Muscle of leg (tissue), 11 donors: ENCODE measurements around the gene CHCHD1. TPM values are rescaled to one million over a fixed set of nuclear protein-coding genes. Genes with fewer than 3 reads are reported as not detected.

Experiments
- DNase-seq: peaks from one replicate; pipeline ENCODE4 v3.0.0; 2013
- H3K27ac ChIP-seq: one replicate; pipeline ENCODE4 v1.5.1; 2013; ENCODE audit warnings: mild to moderate bottlenecking, low read length, control low read depth
- H3K27me3 ChIP-seq: one replicate; pipeline ENCODE4 v1.6.1; 2013; ENCODE audit warnings: low read length; ENCODE audit not compliant: control insufficient read depth, insufficient read depth
- H3K36me3 ChIP-seq: one replicate; pipeline ENCODE4 v1.6.1; 2013; ENCODE audit warnings: low read length; ENCODE audit not compliant: control insufficient read depth, insufficient read depth
- H3K4me1 ChIP-seq: one replicate; pipeline ENCODE4 v1.6.1; 2013; ENCODE audit warnings: low read length; ENCODE audit not compliant: control insufficient read depth, insufficient read depth
- H3K4me3 ChIP-seq: one replicate; pipeline ENCODE4 v1.5.1; 2013; ENCODE audit warnings: low read length, control low read depth
- H3K9me3 ChIP-seq: replicated peaks from 2 replicates; pipeline ENCODE4 v1.6.1; 2013; ENCODE audit warnings: low read depth, low read length; ENCODE audit not compliant: control insufficient read depth
- WGBS: methylation state at CpG from one replicate; pipeline ENCODE4 v1.1.5; 2013; ENCODE audit warnings: missing lambda C conversion rate; ENCODE audit not compliant: insufficient coverage; 5-methylcytosine and 5-hydroxymethylcytosine counted together
- polyA plus RNA-seq, 8 donors: library from polyadenylated mRNA; unstranded; fragments of 120-200 nt; gene quantifications; one replicate each; pipeline versions ENCODE4 v1.2.1 to v1.2.3, GENCODE V29; 2013; ENCODE audit warnings: inconsistent platforms in 1 of 8, low replicate concordance in 1 of 8; ENCODE audit not compliant: insufficient read length in 8 of 8, insufficient read depth in 1 of 8
- total RNA-seq: library from RNA; stranded (reverse); fragments of 120-200 nt; gene quantifications from one replicate; pipeline ENCODE4 v1.2.4, GENCODE V29; 2013

Gene CHCHD1
- total and polyA plus RNA-seq, 9 donors = 30.1 to 36.3 (median 33.3) TPM

- H3K27ac ChIP-seq = peak overlapping the region; percentile 99
- 0% methylated on average over 1 of the region's 6 CpGs for WGBS
- H3K36me3 ChIP-seq = peaks cover 32% of the 10 kb centered on the region
- no peaks in the 10 kb centered on the region for H3K27me3 ChIP-seq
- peak overlapping the region; percentile 58 for H3K4me3 ChIP-seq
- peaks cover 7% of the 10 kb centered on the region for H3K4me1 ChIP-seq
- no peaks in the 10 kb centered on the region for H3K9me3 ChIP-seq
- DNase-seq = no peak
Measured at GRCh38 chr10:73743327-73743904, 38.4 kb upstream of the CHCHD1 start.

- under 1% methylated on average over 30 of the region's 36 CpGs for WGBS
- H3K27me3 ChIP-seq = no peaks in the 10 kb centered on the region
- H3K27ac ChIP-seq = peak within 1 kb of the TSS; percentile 99
- peaks cover 7% of the 10 kb centered on the region for H3K4me1 ChIP-seq
- peaks cover 35% of the 10 kb centered on the region for H3K36me3 ChIP-seq
- peak within 1 kb of the TSS; percentile 58 for H3K4me3 ChIP-seq
- peak; percentile 99 for DNase-seq
- no peaks in the 10 kb centered on the region for H3K9me3 ChIP-seq
Measured at GRCh38 chr10:73743905-73744663, 37.8 kb upstream of the CHCHD1 start, which contains the start of gene SEC24C. Gene SEC24C, plus strand, starts transcription at chr10:73744372. Its CDS starts 2,461 bp downstream, at chr10:73746833.

GRCh38 chr10:73744664-73744975, 37.2 kb upstream of the CHCHD1 start:
- 0% methylated on average over 6 of the region's 10 CpGs for WGBS
- peaks cover 7% of the 10 kb centered on the region for H3K4me1 ChIP-seq
- peaks cover 39% of the 10 kb centered on the region for H3K36me3 ChIP-seq

GRCh38 chr10:73746721-73747120, 35.1 kb upstream of the CHCHD1 start:
- H3K4me1 ChIP-seq = peaks cover 7% of the 10 kb centered on the region

More at GRCh38 chr10:73744664-73744975, 37.2 kb upstream of the CHCHD1 start:
- Histone ChIP-seq H3K27me3 (no peaks in the 10 kb centered on the region), H3K27ac (peak overlapping the region; percentile 99), H3K4me3 (peak overlapping the region; percentile 58), H3K9me3 (no peaks in the 10 kb centered on the region)
- DNase-seq = peak; percentile 87

GRCh38 chr10:73750819-73751218, 31.0 kb upstream of the CHCHD1 start:
- Histone ChIP-seq H3K36me3 (peaks cover 75% of the 10 kb centered on the region), H3K27me3 (no peaks in the 10 kb centered on the region), H3K27ac (no peak overlapping the region), H3K9me3 (no peaks in the 10 kb centered on the region), H3K4me1 (no peaks in the 10 kb centered on the region), H3K4me3 (no peak overlapping the region)
- DNase-seq = no peak
- 100% methylated on average over 1 of the region's 1 CpG for WGBS

More at GRCh38 chr10:73746721-73747120, 35.1 kb upstream of the CHCHD1 start:
- WGBS = 60% methylated on average over 1 of the region's 2 CpGs
- no peaks in the 10 kb centered on the region for H3K27me3 ChIP-seq
- H3K36me3 ChIP-seq = peaks cover 51% of the 10 kb centered on the region
- H3K4me3 ChIP-seq = no peak overlapping the region
- no peak overlapping the region for H3K27ac ChIP-seq
- H3K9me3 ChIP-seq = no peaks in the 10 kb centered on the region
- DNase-seq = no peak

- Histone ChIP-seq H3K4me3 (no peak overlapping the region), H3K27me3 (no peaks in the 10 kb centered on the region), H3K27ac (no peak overlapping the region), H3K36me3 (peaks cover 67% of the 10 kb centered on the region), H3K4me1 (peaks cover 3% of the 10 kb centered on the region), H3K9me3 (no peaks in the 10 kb centered on the region)
- WGBS = 80% methylated on average over 1 of the region's 1 CpG
- DNase-seq = no peak
Measured at GRCh38 chr10:73756183-73756582, 25.7 kb upstream of the CHCHD1 start.

GRCh38 chr10:73758704-73759511, 22.9 kb upstream of the CHCHD1 start:
- H3K9me3 ChIP-seq = no peaks in the 10 kb centered on the region
- H3K4me1 ChIP-seq = peaks cover 7% of the 10 kb centered on the region
- H3K27me3 ChIP-seq = no peaks in the 10 kb centered on the region
- DNase-seq = no peak
- H3K27ac ChIP-seq = no peak overlapping the region
- peaks cover 68% of the 10 kb centered on the region for H3K36me3 ChIP-seq
- H3K4me3 ChIP-seq = no peak overlapping the region
- WGBS = 91% methylated on average over 9 of the region's 9 CpGs

GRCh38 chr10:73759512-73760115, 22.2 kb upstream of the CHCHD1 start:
- Histone ChIP-seq H3K4me1 (peaks cover 7% of the 10 kb centered on the region), H3K36me3 (peaks cover 67% of the 10 kb centered on the region), H3K4me3 (no peak overlapping the region), H3K27me3 (no peaks in the 10 kb centered on the region), H3K9me3 (no peaks in the 10 kb centered on the region), H3K27ac (no peak overlapping the region)
- 65% methylated on average over 3 of the region's 5 CpGs for WGBS
- DNase-seq = no peak

GRCh38 chr10:73761781-73762180, 20.1 kb upstream of the CHCHD1 start:
- peaks cover 80% of the 10 kb centered on the region for H3K36me3 ChIP-seq
- no CpG with 5 or more reads among the region's 1 CpG for WGBS
- no peak overlapping the region for H3K4me3 ChIP-seq
- H3K9me3 ChIP-seq = no peaks in the 10 kb centered on the region
- no peaks in the 10 kb centered on the region for H3K27me3 ChIP-seq
- DNase-seq = no peak
- peaks cover 7% of the 10 kb centered on the region for H3K4me1 ChIP-seq
- H3K27ac ChIP-seq = no peak overlapping the region

- Histone ChIP-seq H3K36me3 (peaks cover 87% of the 10 kb centered on the region), H3K9me3 (no peaks in the 10 kb centered on the region), H3K4me1 (peaks cover 7% of the 10 kb centered on the region), H3K27ac (no peak overlapping the region), H3K4me3 (no peak overlapping the region), H3K27me3 (no peaks in the 10 kb centered on the region)
- no peak for DNase-seq
- WGBS = 80% methylated on average over 1 of the region's 2 CpGs
Measured at GRCh38 chr10:73762915-73763314, 18.9 kb upstream of the CHCHD1 start.
